ENCODE results near the gene ARNT2.

The ARNT2 gene

DNA sequence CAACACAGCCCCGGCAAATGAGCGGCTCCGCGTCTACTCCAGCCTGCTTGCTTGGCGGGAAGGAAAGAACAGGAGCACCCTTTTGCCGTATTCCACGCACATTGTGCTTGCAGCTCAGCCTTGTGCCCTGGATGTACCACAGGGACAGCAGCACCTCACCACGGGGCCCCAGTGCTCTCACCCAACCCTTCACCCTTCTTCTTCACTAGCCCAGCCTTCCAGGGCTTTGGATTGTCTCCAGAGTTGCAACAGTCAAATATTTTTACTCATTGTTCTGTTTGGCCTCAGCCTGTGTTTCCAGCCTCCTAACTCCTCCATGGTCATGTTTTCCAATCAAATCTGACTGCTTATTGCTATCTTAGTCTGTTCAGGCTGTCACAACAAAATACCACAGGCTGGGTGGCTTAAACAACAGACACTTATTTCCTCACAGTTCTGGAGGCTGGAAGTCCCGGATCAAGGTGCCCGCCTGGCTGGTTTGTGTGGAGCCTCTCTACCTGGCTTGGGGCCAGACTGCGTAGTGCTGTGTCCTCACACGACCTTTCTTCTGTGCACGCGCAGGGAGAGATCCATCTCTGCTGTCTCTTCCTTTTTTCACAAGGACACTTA, 211.7 kb downstream of the ARNT2 start:
- Histone ChIP-seq H3K27me3 (replicated peaks; ENCODE audit: insufficient read depth, low read length) (no peaks in the 10 kb centered on the region), H3K4me1 (ENCODE audit: low read length) (no peaks in the 10 kb centered on the region), H3K4me2 (ENCODE audit: low read depth, low read length) (no peak overlapping the region), H3K9me3 (replicated peaks; ENCODE audit: insufficient read depth, low read length) (no peaks in the 10 kb centered on the region), H3K9ac (ENCODE audit: low read length) (no peak overlapping the region), H3K27ac (ENCODE audit: low read length) (no peak overlapping the region), H3K79me2 (ENCODE audit: low read length) (no peaks in the 10 kb centered on the region), H3F3A (ENCODE audit: insufficient read depth, low read length) (no peaks in the 10 kb centered on the region), H3K36me3 (replicated peaks; ENCODE audit: insufficient read depth, low read length) (no peaks in the 10 kb centered on the region), H4K20me1 (ENCODE audit: insufficient read depth, low read length) (no peaks in the 10 kb centered on the region), H3K4me3 (ENCODE audit: low read length) (no peak overlapping the region), H3K9me2 (replicated peaks; ENCODE audit: insufficient read depth, low read length) (no peaks in the 10 kb centered on the region), H2AFZ (ENCODE audit: low read length) (no peak overlapping the region)
- no peak for DNase-seq
- TF ChIP-seq, protein P1, sequence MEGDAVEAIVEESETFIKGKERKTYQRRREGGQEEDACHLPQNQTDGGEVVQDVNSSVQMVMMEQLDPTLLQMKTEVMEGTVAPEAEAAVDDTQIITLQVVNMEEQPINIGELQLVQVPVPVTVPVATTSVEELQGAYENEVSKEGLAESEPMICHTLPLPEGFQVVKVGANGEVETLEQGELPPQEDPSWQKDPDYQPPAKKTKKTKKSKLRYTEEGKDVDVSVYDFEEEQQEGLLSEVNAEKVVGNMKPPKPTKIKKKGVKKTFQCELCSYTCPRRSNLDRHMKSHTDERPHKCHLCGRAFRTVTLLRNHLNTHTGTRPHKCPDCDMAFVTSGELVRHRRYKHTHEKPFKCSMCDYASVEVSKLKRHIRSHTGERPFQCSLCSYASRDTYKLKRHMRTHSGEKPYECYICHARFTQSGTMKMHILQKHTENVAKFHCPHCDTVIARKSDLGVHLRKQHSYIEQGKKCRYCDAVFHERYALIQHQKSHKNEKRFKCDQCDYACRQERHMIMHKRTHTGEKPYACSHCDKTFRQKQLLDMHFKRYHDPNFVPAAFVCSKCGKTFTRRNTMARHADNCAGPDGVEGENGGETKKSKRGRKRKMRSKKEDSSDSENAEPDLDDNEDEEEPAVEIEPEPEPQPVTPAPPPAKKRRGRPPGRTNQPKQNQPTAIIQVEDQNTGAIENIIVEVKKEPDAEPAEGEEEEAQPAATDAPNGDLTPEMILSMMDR (IDR thresholded peaks at IDR 0.05; ENCODE audit: low read length): no peak
- no peak for TF ChIP-seq EZH2phosphoT487 (IDR thresholded peaks at IDR 0.05; ENCODE audit: low read length)
- TF ChIP-seq EZH2 (optimal IDR thresholded peaks at IDR 0.05; ENCODE audit: low read depth, low read length): no peak

GRCh38 chr15:80618685-80619400, 214.7 kb downstream of the ARNT2 start:
- Histone ChIP-seq H2AFZ (ENCODE audit: low read length) (no peak overlapping the region), H3K4me1 (ENCODE audit: low read length) (no peaks in the 10 kb centered on the region)

DNA sequence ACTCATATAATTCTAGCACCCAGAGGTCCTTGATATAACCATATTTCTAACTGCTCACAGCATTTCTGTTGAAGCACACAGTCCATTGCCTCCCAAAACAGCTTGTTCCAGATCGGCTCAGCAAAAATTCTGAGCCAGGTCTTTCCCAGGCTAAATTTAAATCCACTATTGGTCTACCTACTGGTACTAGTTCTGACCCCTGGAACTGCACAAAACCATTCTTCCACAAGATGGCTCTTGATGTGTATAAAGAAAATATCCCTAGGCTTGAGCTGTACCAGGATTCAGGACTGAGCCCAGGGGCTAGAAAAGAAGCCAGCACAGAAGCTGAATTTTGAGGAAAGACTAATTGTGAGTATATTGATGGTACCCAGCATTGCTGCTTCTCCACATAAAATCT, 215.5 kb downstream of the ARNT2 start:
- no peaks in the 10 kb centered on the region for H3K27me3 ChIP-seq (replicated peaks; ENCODE audit: insufficient read depth, low read length)
- H4K20me1 ChIP-seq (ENCODE audit: insufficient read depth, low read length): no peaks in the 10 kb centered on the region
- TF ChIP-seq EZH2phosphoT487 (IDR thresholded peaks at IDR 0.05; ENCODE audit: low read length): no peak
- TF ChIP-seq, protein P1 (IDR thresholded peaks at IDR 0.05; ENCODE audit: low read length): peak; percentile 14; the same call in 1 of the 2 replicates
- TF ChIP-seq EZH2 (optimal IDR thresholded peaks at IDR 0.05; ENCODE audit: low read depth, low read length): no peak
- no peaks in the 10 kb centered on the region for H3K9me2 ChIP-seq (replicated peaks; ENCODE audit: insufficient read depth, low read length)
- H3K4me1 ChIP-seq (ENCODE audit: low read length): no peaks in the 10 kb centered on the region
- DNase-seq: no peak
- no peak overlapping the region for H3K27ac ChIP-seq (ENCODE audit: low read length)
- H3K36me3 ChIP-seq (replicated peaks; ENCODE audit: insufficient read depth, low read length): no peaks in the 10 kb centered on the region
- no peak overlapping the region for H3K4me3 ChIP-seq (ENCODE audit: low read length)
- H3K4me2 ChIP-seq (ENCODE audit: low read depth, low read length): no peak overlapping the region
- H3K9ac ChIP-seq (ENCODE audit: low read length): no peak overlapping the region
- H2AFZ ChIP-seq (ENCODE audit: low read length): no peak overlapping the region
- no peaks in the 10 kb centered on the region for H3K9me3 ChIP-seq (replicated peaks; ENCODE audit: insufficient read depth, low read length)
- H3F3A ChIP-seq (ENCODE audit: insufficient read depth, low read length): no peaks in the 10 kb centered on the region
- H3K79me2 ChIP-seq (ENCODE audit: low read length): no peaks in the 10 kb centered on the region

More at GRCh38 chr15:80618685-80619400, 214.7 kb downstream of the ARNT2 start:
- Histone ChIP-seq H3K9ac (ENCODE audit: low read length) (no peak overlapping the region), H3K36me3 (replicated peaks; ENCODE audit: insufficient read depth, low read length) (no peaks in the 10 kb centered on the region), H3K4me2 (ENCODE audit: low read depth, low read length) (no peak overlapping the region), H3K4me3 (ENCODE audit: low read length) (no peak overlapping the region), H3K9me3 (replicated peaks; ENCODE audit: insufficient read depth, low read length) (no peaks in the 10 kb centered on the region), H3K79me2 (ENCODE audit: low read length) (no peaks in the 10 kb centered on the region), H3K9me2 (replicated peaks; ENCODE audit: insufficient read depth, low read length) (no peaks in the 10 kb centered on the region), H4K20me1 (ENCODE audit: insufficient read depth, low read length) (no peaks in the 10 kb centered on the region), H3K27ac (ENCODE audit: low read length) (no peak overlapping the region), H3F3A (ENCODE audit: insufficient read depth, low read length) (no peaks in the 10 kb centered on the region), H3K27me3 (replicated peaks; ENCODE audit: insufficient read depth, low read length) (no peaks in the 10 kb centered on the region)
- TF ChIP-seq EZH2phosphoT487 (IDR thresholded peaks at IDR 0.05; ENCODE audit: low read length) (no peak), EZH2 (optimal IDR thresholded peaks at IDR 0.05; ENCODE audit: low read depth, low read length) (no peak)
- TF ChIP-seq, protein P1 (IDR thresholded peaks at IDR 0.05; ENCODE audit: low read length): no peak
- no peak for DNase-seq
